ENCODE measurements around the gene RHOH.

Gene RHOH

DNA sequence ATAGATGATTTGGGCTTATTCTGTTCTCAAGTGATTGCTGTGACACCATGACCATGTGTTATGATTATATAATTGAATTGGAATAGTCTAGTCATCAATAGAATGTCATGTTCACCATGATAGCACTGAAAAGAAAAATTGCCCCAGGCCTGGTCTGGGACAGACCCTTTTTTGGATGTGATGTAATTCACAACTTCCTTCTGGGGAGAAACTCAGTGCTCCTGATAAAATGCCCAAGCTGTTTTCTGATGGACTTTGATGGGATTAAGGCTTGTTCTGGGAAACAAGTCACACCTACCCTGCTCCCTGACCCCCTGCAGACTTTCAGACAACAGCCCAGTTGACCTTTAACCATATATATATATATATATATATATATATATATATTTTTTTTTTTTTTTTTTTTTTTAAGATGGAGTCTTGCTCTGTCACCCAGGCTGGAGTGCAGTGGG lies 65.3 kb downstream of the RHOH start:
- peak in 1 of 2 donors; percentile 33 for DNase-seq
- H3K9me3 ChIP-seq (ENCODE audit: insufficient read depth, low read depth, low read length), result no peaks in the 10 kb centered on the region
- H3K4me2 ChIP-seq (ENCODE audit: low read length), result no peak overlapping the region
- H3K36me3 ChIP-seq (ENCODE audit: control insufficient read depth in 1 of 2, insufficient read depth in 2 of 2, low read length in 2 of 2), result no peaks in the 10 kb centered on the region
- H3K4me3 ChIP-seq (ENCODE audit: low read depth, low read length), result no peak overlapping the region
- no peak overlapping the region for H4K91ac ChIP-seq (ENCODE audit: low read depth, low read length)
- H3K79me1 ChIP-seq (ENCODE audit: low read length), result peaks cover 17% of the 10 kb centered on the region
- H2AK5ac ChIP-seq (ENCODE audit: low read length), result no peak overlapping the region
- no peak overlapping the region for H3K18ac ChIP-seq (ENCODE audit: low read length)
- H3K27ac ChIP-seq (ENCODE audit: low read depth, low read length), result no peak overlapping the region
- no peak overlapping the region for H4K12ac ChIP-seq (ENCODE audit: low read depth, low read length)
- no peak overlapping the region for H3K23ac ChIP-seq (ENCODE audit: low read length)
- H2AFZ ChIP-seq (ENCODE audit: insufficient read depth, low read length, poor library complexity), result no peak overlapping the region
- peaks cover 3% of the 10 kb centered on the region for H3K79me2 ChIP-seq (ENCODE audit: control insufficient read depth, insufficient read depth, low read length, poor library complexity)
- no peaks in the 10 kb centered on the region for H3K27me3 ChIP-seq (ENCODE audit: insufficient read depth, low read length)
- H3K4ac ChIP-seq (ENCODE audit: low read depth, low read length), result no peak overlapping the region
- H2BK12ac ChIP-seq (ENCODE audit: low read length), result no peak overlapping the region
- no peak overlapping the region for H4K8ac ChIP-seq (ENCODE audit: low read depth, low read length)
- no peak overlapping the region for H3K14ac ChIP-seq (ENCODE audit: low read length)
- peaks cover 13 to 15% of the 10 kb centered on the region in 2 experiments for H3K4me1 ChIP-seq (ENCODE audit: control insufficient read depth in 1 of 2, insufficient read depth in 2 of 2, low read length in 2 of 2)
- H3K9ac ChIP-seq (ENCODE audit: low read length), result no peak overlapping the region
- no peak overlapping the region for H2BK5ac ChIP-seq (ENCODE audit: low read depth, low read length, poor library complexity)
- no peak overlapping the region for H2BK120ac ChIP-seq (ENCODE audit: insufficient read depth, low read length, poor library complexity)

DNA sequence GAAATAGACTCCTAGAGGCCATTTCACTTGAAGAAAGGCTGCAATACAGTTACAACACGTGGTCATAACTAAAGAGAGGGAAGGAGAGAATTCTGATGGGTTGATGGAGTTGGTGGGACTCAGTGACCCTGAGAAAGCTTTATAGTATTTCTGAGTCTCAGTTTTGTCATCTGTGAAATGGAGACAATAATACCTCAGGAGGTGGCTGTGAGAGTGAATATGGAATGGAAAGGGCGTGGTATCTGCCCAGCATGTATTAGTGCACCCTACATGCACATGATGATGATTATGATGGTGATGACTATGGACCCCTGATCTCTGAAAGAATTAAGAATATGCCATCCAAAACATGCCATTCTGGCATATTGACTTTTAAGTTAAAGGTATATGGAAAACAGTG lies 66.0 kb downstream of the RHOH start:
- Histone ChIP-seq H2AFZ (ENCODE audit: insufficient read depth, low read length, poor library complexity) (no peak overlapping the region), H3K4me3 (ENCODE audit: low read depth, low read length) (no peak overlapping the region), H2BK120ac (ENCODE audit: insufficient read depth, low read length, poor library complexity) (peak overlapping the region; percentile 3), H3K27me3 (ENCODE audit: insufficient read depth, low read length) (no peaks in the 10 kb centered on the region), H2BK12ac (ENCODE audit: low read length) (no peak overlapping the region), H4K12ac (ENCODE audit: low read depth, low read length) (no peak overlapping the region), H3K4me1 (ENCODE audit: control insufficient read depth in 1 of 2, insufficient read depth in 2 of 2, low read length in 2 of 2) (peaks cover 14 to 16% of the 10 kb centered on the region in 2 experiments), H2AK5ac (ENCODE audit: low read length) (no peak overlapping the region), H3K14ac (ENCODE audit: low read length) (no peak overlapping the region), H3K9me3 (ENCODE audit: insufficient read depth, low read depth, low read length) (no peaks in the 10 kb centered on the region), H3K36me3 (ENCODE audit: control insufficient read depth in 1 of 2, insufficient read depth in 2 of 2, low read length in 2 of 2) (no peaks in the 10 kb centered on the region), H4K8ac (ENCODE audit: low read depth, low read length) (no peak overlapping the region), H3K27ac (ENCODE audit: low read depth, low read length) (peak overlapping the region; percentile 45), H4K91ac (ENCODE audit: low read depth, low read length) (no peak overlapping the region), H3K79me1 (ENCODE audit: low read length) (peaks cover 19% of the 10 kb centered on the region), H3K4ac (ENCODE audit: low read depth, low read length) (no peak overlapping the region), H2BK5ac (ENCODE audit: low read depth, low read length, poor library complexity) (peak overlapping the region; percentile 38), H3K18ac (ENCODE audit: low read length) (no peak overlapping the region), H3K4me2 (ENCODE audit: low read length) (no peak overlapping the region), H3K9ac (ENCODE audit: low read length) (no peak overlapping the region), H3K23ac (ENCODE audit: low read length) (no peak overlapping the region), H3K79me2 (ENCODE audit: control insufficient read depth, insufficient read depth, low read length, poor library complexity) (peaks cover 3% of the 10 kb centered on the region)
- no peak for DNase-seq
- no CpG with 5 or more reads among the region's 2 CpGs for WGBS (ENCODE audit: extremely low coverage, insufficient coverage, insufficient read length)

DNA sequence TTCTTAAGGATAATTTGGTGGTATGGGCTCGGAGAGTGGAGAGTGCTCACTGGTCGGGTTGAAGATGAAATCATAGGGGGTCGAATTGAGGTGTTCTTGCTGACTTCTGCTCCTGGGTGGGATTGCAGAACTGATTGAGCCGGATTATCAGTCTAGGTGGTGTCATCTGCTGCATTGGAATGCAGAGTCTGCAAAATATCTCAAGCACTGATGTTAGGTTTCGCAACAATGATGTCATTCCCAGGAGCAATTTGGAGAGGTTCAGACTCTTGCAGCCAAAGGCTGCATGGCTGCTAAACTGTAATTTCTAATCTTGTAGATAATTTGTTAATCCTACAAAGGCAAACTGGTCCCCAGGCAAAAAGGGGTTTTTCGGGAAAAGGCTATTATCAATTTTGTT lies 67.7 kb downstream of the RHOH start:
- Histone ChIP-seq H3K27me3 (ENCODE audit: insufficient read depth, low read length) (no peaks in the 10 kb centered on the region), H4K8ac (ENCODE audit: low read depth, low read length) (no peak overlapping the region), H3K18ac (ENCODE audit: low read length) (no peak overlapping the region), H3K79me2 (ENCODE audit: control insufficient read depth, insufficient read depth, low read length, poor library complexity) (peaks cover 4% of the 10 kb centered on the region), H4K91ac (ENCODE audit: low read depth, low read length) (no peak overlapping the region), H3K4ac (ENCODE audit: low read depth, low read length) (no peak overlapping the region), H3K4me1 (ENCODE audit: control insufficient read depth in 1 of 2, insufficient read depth in 2 of 2, low read length in 2 of 2) (peaks cover 17 to 19% of the 10 kb centered on the region in 2 experiments), H3K9me3 (ENCODE audit: insufficient read depth, low read depth, low read length) (no peaks in the 10 kb centered on the region), H3K9ac (ENCODE audit: low read length) (no peak overlapping the region), H3K23ac (ENCODE audit: low read length) (no peak overlapping the region), H3K4me3 (ENCODE audit: low read depth, low read length) (no peak overlapping the region), H2BK120ac (ENCODE audit: insufficient read depth, low read length, poor library complexity) (no peak overlapping the region), H2BK12ac (ENCODE audit: low read length) (no peak overlapping the region), H3K36me3 (ENCODE audit: control insufficient read depth in 1 of 2, insufficient read depth in 2 of 2, low read length in 2 of 2) (no peaks in the 10 kb centered on the region), H2BK5ac (ENCODE audit: low read depth, low read length, poor library complexity) (peak overlapping the region; percentile 60), H3K4me2 (ENCODE audit: low read length) (peak overlapping the region; percentile 50), H3K14ac (ENCODE audit: low read length) (no peak overlapping the region), H3K79me1 (ENCODE audit: low read length) (peaks cover 23% of the 10 kb centered on the region), H2AK5ac (ENCODE audit: low read length) (no peak overlapping the region), H3K27ac (ENCODE audit: low read depth, low read length) (peak overlapping the region; percentile 75), H4K12ac (ENCODE audit: low read depth, low read length) (no peak overlapping the region), H2AFZ (ENCODE audit: insufficient read depth, low read length, poor library complexity) (no peak overlapping the region)
- WGBS (ENCODE audit: extremely low coverage, insufficient coverage, insufficient read length), result no CpG with 5 or more reads among the region's 6 CpGs
- DNase-seq, result peak; percentile 80 to 96

DNA sequence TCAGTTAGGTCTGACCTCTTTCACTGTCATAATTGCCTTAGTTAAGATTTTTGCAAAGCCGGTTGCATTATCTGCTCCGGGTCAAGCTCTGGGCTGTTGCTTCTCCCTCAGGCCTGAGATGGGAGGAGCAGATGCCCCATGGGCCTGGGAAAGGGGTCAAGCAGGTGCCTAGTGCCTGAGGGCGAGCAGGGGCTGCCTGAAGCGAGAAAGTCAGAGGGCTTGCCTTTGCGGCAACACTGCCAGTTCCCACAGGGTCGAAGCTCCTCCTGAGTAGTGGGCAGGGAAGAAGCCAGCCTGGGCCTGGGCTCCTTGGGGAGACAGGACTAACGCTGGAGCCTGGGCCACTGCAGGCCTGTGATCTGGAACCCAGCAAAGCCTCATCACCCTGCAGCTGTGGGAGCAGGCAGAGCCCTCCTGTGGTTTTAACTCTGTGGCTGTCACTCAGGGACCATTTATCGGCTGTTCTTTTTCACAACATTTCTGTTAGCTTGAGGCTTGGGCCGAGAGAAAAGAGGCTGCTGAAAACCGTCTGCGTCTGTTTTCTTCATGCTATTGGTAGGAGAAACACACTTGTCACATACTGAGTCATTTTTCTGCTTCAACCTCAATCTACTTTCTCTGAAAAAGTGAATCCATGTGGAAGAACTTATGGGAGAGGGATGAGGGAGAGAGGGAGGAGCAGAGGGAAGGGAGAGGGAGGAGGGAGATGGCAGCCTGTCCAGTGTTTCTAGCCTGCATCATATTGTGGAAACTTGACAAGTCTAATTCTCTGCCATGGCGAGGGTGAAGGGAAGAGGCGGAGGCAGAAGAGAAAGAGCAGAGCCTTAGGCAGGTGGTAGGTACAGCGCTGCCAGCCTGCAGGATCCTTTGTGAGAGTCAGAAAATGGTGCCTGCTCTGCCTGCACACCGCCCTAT lies 68.4 kb downstream of the RHOH start:
- Histone ChIP-seq H2BK120ac (ENCODE audit: insufficient read depth, low read length, poor library complexity) (peak overlapping the region; percentile 84), H3K9me3 (ENCODE audit: insufficient read depth, low read depth, low read length) (no peaks in the 10 kb centered on the region), H2AK5ac (ENCODE audit: low read length) (peak overlapping the region; percentile 73), H3K23ac (ENCODE audit: low read length) (no peak overlapping the region), H4K8ac (ENCODE audit: low read depth, low read length) (peak overlapping the region; percentile 10), H3K79me2 (ENCODE audit: control insufficient read depth, insufficient read depth, low read length, poor library complexity) (peaks cover 4% of the 10 kb centered on the region), H4K91ac (ENCODE audit: low read depth, low read length) (peak overlapping the region; percentile 91), H3K4ac (ENCODE audit: low read depth, low read length) (peak overlapping the region; percentile 50), H3K18ac (ENCODE audit: low read length) (peak overlapping the region; percentile 69), H3K27me3 (ENCODE audit: insufficient read depth, low read length) (no peaks in the 10 kb centered on the region), H3K9ac (ENCODE audit: low read length) (no peak overlapping the region), H3K27ac (ENCODE audit: low read depth, low read length) (peak overlapping the region; percentile 70), H3K36me3 (ENCODE audit: control insufficient read depth in 1 of 2, insufficient read depth in 2 of 2, low read length in 2 of 2) (no peaks in the 10 kb centered on the region), H3K4me3 (ENCODE audit: low read depth, low read length) (no peak overlapping the region), H3K79me1 (ENCODE audit: low read length) (peaks cover 24% of the 10 kb centered on the region), H3K4me2 (ENCODE audit: low read length) (no peak overlapping the region), H2AFZ (ENCODE audit: insufficient read depth, low read length, poor library complexity) (no peak overlapping the region), H4K12ac (ENCODE audit: low read depth, low read length) (no peak overlapping the region), H2BK12ac (ENCODE audit: low read length) (peak overlapping the region; percentile 95), H2BK5ac (ENCODE audit: low read depth, low read length, poor library complexity) (peak overlapping the region; percentile 71), H3K4me1 (ENCODE audit: control insufficient read depth in 1 of 2, insufficient read depth in 2 of 2, low read length in 2 of 2) (peaks cover 17 to 19% of the 10 kb centered on the region in 2 experiments), H3K14ac (ENCODE audit: low read length) (peak overlapping the region; percentile 66)
- no CpG with 5 or more reads among the region's 15 CpGs for WGBS (ENCODE audit: extremely low coverage, insufficient coverage, insufficient read length)
- DNase-seq, result peak; percentile 75 to 77

All from trophoblast cell (in vitro differentiated cells and primary cell).